Measurements from ENCODE around the gene CXCL14. TPM values are rescaled to one million over a fixed set of nuclear protein-coding genes. Genes with fewer than 3 reads are reported as not detected.

Gene CXCL14
- total RNA-seq, 4 donors from 2014 or later = 11.5 to 31.0 (median 21.7) TPM

- Histone ChIP-seq H3K27me3 (peaks cover 98% of the 10 kb centered on the region), H3K9me3 (no peaks in the 10 kb centered on the region), H3K36me3 (no peaks in the 10 kb centered on the region), H3K27ac (no peak overlapping the region), H3K4me1 (peaks cover 6 to 36% (median 27%) of the 10 kb centered on the region in 4 donors), H3K4me3 (no peak overlapping the region)
- TF ChIP-seq EP300 (IDR thresholded peaks at IDR 0.05; ENCODE audit: low read depth) (no peak), POLR2AphosphoS5 (IDR thresholded peaks at IDR 0.05) (no peak)
- in situ Hi-C loops (cut with MboI; ENCODE audit: low pct_ligation_motif_present in 1 of 4, low pct_unique_long_range_greater_than_20kb in 1 of 4, low sequenced_read_pairs in 3 of 4) (no loop called here), intact Hi-C loops (cut with DNase I; ENCODE audit: low total_unique reads) (loop anchor here (5.0 kb wide), 1 partner anchor 72 kb away; no protein-coding TSS in a partner anchor)
- WGBS, 2 donors (ENCODE audit: low coverage in 1 of 2) = 79% methylated on average over 4 of the region's 4 CpGs; no CpG with 5 or more reads in 1 of the 2 donors
- DNase-seq = no peak
Measured at GRCh38 chr5:135539430-135540005, 39.3 kb downstream of the CXCL14 start.

GRCh38 chr5:135538261-135538660 lies 40.5 kb downstream of the CXCL14 start:
- H3K4me3 ChIP-seq = no peak overlapping the region
- in situ Hi-C loops (cut with MboI; ENCODE audit: low pct_ligation_motif_present in 1 of 4, low pct_unique_long_range_greater_than_20kb in 1 of 4, low sequenced_read_pairs in 3 of 4) = no loop called here
- DNase-seq = no peak
- TF ChIP-seq POLR2A (IDR thresholded peaks at IDR 0.05) = no peak
- TF ChIP-seq CTCF (IDR thresholded peaks at IDR 0.05) = no peak
- TF ChIP-seq POLR2AphosphoS5 (IDR thresholded peaks at IDR 0.05) = no peak
- TF ChIP-seq EP300 (IDR thresholded peaks at IDR 0.05; ENCODE audit: low read depth) = no peak
- WGBS, 2 donors (ENCODE audit: low coverage in 1 of 2) = 89 to 92% methylated on average over 1 to 5 of the region's 5 CpGs
- intact Hi-C loops (cut with DNase I; ENCODE audit: low total_unique reads) = loop anchor here (5.0 kb wide), 1 partner anchor 71 kb away; no protein-coding TSS in a partner anchor
- no peak overlapping the region for H3K27ac ChIP-seq
- peaks cover 98% of the 10 kb centered on the region for H3K27me3 ChIP-seq
- peaks cover 6 to 23% (median 16%) of the 10 kb centered on the region in 4 donors for H3K4me1 ChIP-seq
- H3K9me3 ChIP-seq = no peaks in the 10 kb centered on the region
- no peaks in the 10 kb centered on the region for H3K36me3 ChIP-seq

GRCh38 chr5:135537745-135538144 lies 41.0 kb downstream of the CXCL14 start:
- no peaks in the 10 kb centered on the region for H3K36me3 ChIP-seq
- no peaks in the 10 kb centered on the region for H3K9me3 ChIP-seq
- no peak overlapping the region for H3K27ac ChIP-seq
- no peak for TF ChIP-seq CTCF (IDR thresholded peaks at IDR 0.05)
- no peak for TF ChIP-seq POLR2A (IDR thresholded peaks at IDR 0.05)
- no peak for TF ChIP-seq POLR2AphosphoS5 (IDR thresholded peaks at IDR 0.05)
- TF ChIP-seq EP300 (IDR thresholded peaks at IDR 0.05; ENCODE audit: low read depth) = no peak
- in situ Hi-C loops (cut with MboI; ENCODE audit: low pct_ligation_motif_present in 1 of 4, low pct_unique_long_range_greater_than_20kb in 1 of 4, low sequenced_read_pairs in 3 of 4) = no loop called here
- intact Hi-C loops (cut with DNase I; ENCODE audit: low total_unique reads) = loop anchor here (5.0 kb wide), 1 partner anchor 70 kb away; no protein-coding TSS in a partner anchor
- H3K4me1 ChIP-seq = peaks cover 6 to 18% (median 14%) of the 10 kb centered on the region in 4 donors
- no peak for DNase-seq
- 87 to 100% methylated on average over 1 to 2 of the region's 2 CpGs for WGBS, 2 donors (ENCODE audit: low coverage in 1 of 2)
- peaks cover 98% of the 10 kb centered on the region for H3K27me3 ChIP-seq
- no peak overlapping the region for H3K4me3 ChIP-seq

- Histone ChIP-seq H3K9me3 (no peaks in the 10 kb centered on the region), H3K36me3 (no peaks in the 10 kb centered on the region), H3K27ac (no peak overlapping the region), H3K27me3 (peaks cover 98% of the 10 kb centered on the region), H3K4me3 (no peak overlapping the region), H3K4me1 (peaks cover 6 to 18% (median 14%) of the 10 kb centered on the region in 4 donors)
- intact Hi-C loops (cut with DNase I; ENCODE audit: low total_unique reads) (loop anchor here (5.0 kb wide), 1 partner anchor 70 kb away; no protein-coding TSS in a partner anchor), in situ Hi-C loops (cut with MboI; ENCODE audit: low pct_ligation_motif_present in 1 of 4, low pct_unique_long_range_greater_than_20kb in 1 of 4, low sequenced_read_pairs in 3 of 4) (no loop called here)
- 71% methylated on average over 7 of the region's 7 CpGs; no CpG with 5 or more reads in 1 of the 2 donors for WGBS, 2 donors (ENCODE audit: low coverage in 1 of 2)
- no peak for DNase-seq
- TF ChIP-seq CTCF (IDR thresholded peaks at IDR 0.05) (no peak), POLR2A (IDR thresholded peaks at IDR 0.05) (no peak), POLR2AphosphoS5 (IDR thresholded peaks at IDR 0.05) (no peak), EP300 (IDR thresholded peaks at IDR 0.05; ENCODE audit: low read depth) (no peak)
Measured at GRCh38 chr5:135537271-135537670, 41.5 kb downstream of the CXCL14 start.
